ENCODE measurements around the gene DNAJB6.
A peak's percentile ranks its signal among the peaks of the same experiment; 100 is the strongest.

The DNAJB6 gene

GRCh38 chr7:157418204-157419034 is 81.6 kb downstream of the DNAJB6 start:
- TF ChIP-seq FOXP2 (optimal IDR thresholded peaks at IDR 0.05; ENCODE audit: borderline replicate concordance, extremely low read depth, extremely low read length, insufficient read depth): no peak
- no peak for TF ChIP-seq REST (IDR thresholded peaks at IDR 0.05; ENCODE audit: insufficient read depth in 1 of 2, low read depth in 2 of 2, low read length in 2 of 2)
- TF ChIP-seq POLR2AphosphoS5 (IDR thresholded peaks at IDR 0.05; ENCODE audit: low read depth, low read length): no peak
- TF ChIP-seq SIN3A (IDR thresholded peaks at IDR 0.05; ENCODE audit: borderline replicate concordance, insufficient read depth, low read length): no peak

- TF ChIP-seq FOXP2 (optimal IDR thresholded peaks at IDR 0.05; ENCODE audit: borderline replicate concordance, extremely low read depth, extremely low read length, insufficient read depth) (no peak), TAF1 (IDR thresholded peaks at IDR 0.05; ENCODE audit: borderline replicate concordance, insufficient read depth, low read length) (no peak), REST (IDR thresholded peaks at IDR 0.05; ENCODE audit: insufficient read depth in 1 of 2, low read depth in 2 of 2, low read length in 2 of 2) (no peak), POLR2AphosphoS5 (IDR thresholded peaks at IDR 0.05; ENCODE audit: low read depth, low read length) (no peak), SIN3A (IDR thresholded peaks at IDR 0.05; ENCODE audit: borderline replicate concordance, insufficient read depth, low read length) (no peak)
These were observed 82.2 kb downstream of the DNAJB6 start for GRCh38 chr7:157419035-157419293.

GRCh38 chr7:157422279-157422678 is 85.5 kb downstream of the DNAJB6 start:
- TF ChIP-seq FOXP2 (optimal IDR thresholded peaks at IDR 0.05; ENCODE audit: borderline replicate concordance, extremely low read depth, extremely low read length, insufficient read depth): no peak
- no peak for TF ChIP-seq REST (IDR thresholded peaks at IDR 0.05; ENCODE audit: insufficient read depth in 1 of 2, low read depth in 2 of 2, low read length in 2 of 2)
- TF ChIP-seq POLR2AphosphoS5 (IDR thresholded peaks at IDR 0.05; ENCODE audit: low read depth, low read length): no peak
- no peak for TF ChIP-seq SIN3A (IDR thresholded peaks at IDR 0.05; ENCODE audit: borderline replicate concordance, insufficient read depth, low read length)
- TF ChIP-seq TAF1 (IDR thresholded peaks at IDR 0.05; ENCODE audit: borderline replicate concordance, insufficient read depth, low read length): no peak

GRCh38 chr7:157423348-157423747 is 86.5 kb downstream of the DNAJB6 start:
- no peak for TF ChIP-seq POLR2AphosphoS5 (IDR thresholded peaks at IDR 0.05; ENCODE audit: low read depth, low read length)
- TF ChIP-seq REST (IDR thresholded peaks at IDR 0.05; ENCODE audit: insufficient read depth in 1 of 2, low read depth in 2 of 2, low read length in 2 of 2): peak in 1 of 2 experiments; percentile 52; a peak in 1 of 4 replicates
